Measurements from ENCODE around the gene NOL3. TPM values are rescaled to one million over a fixed set of nuclear protein-coding genes. Genes with fewer than 3 reads are reported as not detected.

The NOL3 gene
- total RNA-seq, 1 experiment from 2014 or later = 8.5 TPM

DNA sequence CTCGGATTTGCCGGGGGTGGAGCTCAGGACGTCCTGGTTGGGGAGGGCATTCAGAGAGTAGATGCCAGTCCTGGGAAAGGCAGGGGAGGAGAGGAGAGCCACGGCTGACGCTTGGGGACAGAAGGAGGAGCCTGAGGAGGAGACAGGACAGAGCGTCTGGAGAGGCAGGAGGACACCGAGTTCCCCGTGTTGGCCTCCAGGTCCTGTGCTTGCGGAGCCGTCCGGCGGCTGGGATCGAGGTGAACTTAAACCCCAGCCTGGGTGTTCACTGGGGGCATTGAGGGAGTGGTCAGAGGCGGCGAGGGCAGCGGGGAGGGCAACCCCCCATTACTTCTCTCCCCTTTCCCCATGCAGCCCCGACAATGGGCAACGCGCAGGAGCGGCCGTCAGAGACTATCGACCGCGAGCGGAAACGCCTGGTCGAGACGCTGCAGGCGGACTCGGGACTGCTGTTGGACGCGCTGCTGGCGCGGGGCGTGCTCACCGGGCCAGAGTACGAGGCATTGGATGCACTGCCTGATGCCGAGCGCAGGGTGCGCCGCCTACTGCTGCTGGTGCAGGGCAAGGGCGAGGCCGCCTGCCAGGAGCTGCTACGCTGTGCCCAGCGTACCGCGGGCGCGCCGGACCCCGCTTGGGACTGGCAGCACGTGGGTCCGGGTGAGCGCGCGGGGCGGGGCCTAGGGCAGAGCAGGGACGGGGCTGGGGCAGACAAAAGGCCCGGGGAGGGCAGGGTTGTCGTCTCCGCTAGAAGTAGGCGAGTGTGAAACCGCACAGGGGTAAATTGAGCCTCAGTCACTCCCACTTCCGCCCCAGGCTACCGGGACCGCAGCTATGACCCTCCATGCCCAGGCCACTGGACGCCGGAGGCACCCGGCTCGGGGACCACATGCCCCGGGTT, 3.7 kb downstream of the NOL3 start (continued):
- 0 out of 2 replicates have a peak, but pooled peaks have one; percentile 36 for TF ChIP-seq ZNF281 (CRISPR knock-in tag; IDR thresholded peaks at IDR 0.05)
- TF ChIP-seq MAX (CRISPR knock-in tag; IDR thresholded peaks at IDR 0.05) = peak; percentile 91
- no peak for TF ChIP-seq TEAD1 (CRISPR knock-in tag; IDR thresholded peaks at IDR 0.05)
- no peak for TF ChIP-seq ZNF671 (CRISPR knock-in tag; IDR thresholded peaks at IDR 0.05)
- no peak; the same call in 1 of the 2 replicates for TF ChIP-seq CBFB (CRISPR knock-in tag; IDR thresholded peaks at IDR 0.05; ENCODE audit: low read depth)
- no peak for TF ChIP-seq E2F4 (CRISPR knock-in tag; IDR thresholded peaks at IDR 0.05; ENCODE audit: borderline replicate concordance, low read depth)
- TF ChIP-seq ATF1 (CRISPR knock-in tag; IDR thresholded peaks at IDR 0.05) = 0 out of 2 replicates have a peak, but pooled peaks have one; percentile 58
- no peak for TF ChIP-seq JUN (CRISPR knock-in tag; IDR thresholded peaks at IDR 0.05)
- no peak for TF ChIP-seq HMGA2 (CRISPR knock-in tag; IDR thresholded peaks at IDR 0.05)
- no peak for TF ChIP-seq PRRX2 (CRISPR knock-in tag; IDR thresholded peaks at IDR 0.05)
- TF ChIP-seq ZNF232 (CRISPR knock-in tag; IDR thresholded peaks at IDR 0.05) = peak; percentile 73; the same call in 1 of the 2 replicates
- no peak for TF ChIP-seq ZNF219 (CRISPR knock-in tag; IDR thresholded peaks at IDR 0.05; ENCODE audit: borderline replicate concordance)
- TF ChIP-seq, protein P1, sequence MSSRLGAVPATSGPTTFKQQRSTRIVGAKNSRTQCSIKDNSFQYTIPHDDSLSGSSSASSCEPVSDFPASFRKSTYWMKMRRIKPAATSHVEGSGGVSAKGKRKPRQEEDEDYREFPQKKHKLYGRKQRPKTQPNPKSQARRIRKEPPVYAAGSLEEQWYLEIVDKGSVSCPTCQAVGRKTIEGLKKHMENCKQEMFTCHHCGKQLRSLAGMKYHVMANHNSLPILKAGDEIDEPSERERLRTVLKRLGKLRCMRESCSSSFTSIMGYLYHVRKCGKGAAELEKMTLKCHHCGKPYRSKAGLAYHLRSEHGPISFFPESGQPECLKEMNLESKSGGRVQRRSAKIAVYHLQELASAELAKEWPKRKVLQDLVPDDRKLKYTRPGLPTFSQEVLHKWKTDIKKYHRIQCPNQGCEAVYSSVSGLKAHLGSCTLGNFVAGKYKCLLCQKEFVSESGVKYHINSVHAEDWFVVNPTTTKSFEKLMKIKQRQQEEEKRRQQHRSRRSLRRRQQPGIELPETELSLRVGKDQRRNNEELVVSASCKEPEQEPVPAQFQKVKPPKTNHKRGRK (CRISPR knock-in tag; IDR thresholded peaks at IDR 0.05; ENCODE audit: borderline replicate concordance) = no peak
- no peak; the same call in 1 of the 2 replicates for TF ChIP-seq ESRRA (CRISPR knock-in tag; IDR thresholded peaks at IDR 0.05; ENCODE audit: borderline replicate concordance)
- 0 out of 2 replicates have a peak, but pooled peaks have one; percentile 27 for TF ChIP-seq PREB (CRISPR knock-in tag; IDR thresholded peaks at IDR 0.05; ENCODE audit: borderline replicate concordance)
- TF ChIP-seq IRF2 (CRISPR knock-in tag; IDR thresholded peaks at IDR 0.05; ENCODE audit: borderline replicate concordance, low read depth) = 0 out of 2 replicates have a peak, but pooled peaks have one; percentile 37
- no peak for TF ChIP-seq CTCF (IDR thresholded peaks at IDR 0.05)
